OCI-LY7 (cell line): ENCODE results near the gene SERPINI1. TPM values are rescaled to one million over a fixed set of nuclear protein-coding genes. Genes with fewer than 3 reads are reported as not detected.

Source experiments
- BruUV-seq: library from RNA; stranded (reverse); fragments of 400-500 nt; replicated peaks from 2 replicates; lab custom pipeline; 2021; lab: Mats Ljungman, UMichigan
- CTCF ChIA-PET: fragments of 300-600 bp; sonication (Branson Sonifier 250); formaldehyde crosslinking; loops from one replicate; lab custom pipeline; 2022; ENCODE audit warnings: antibody characterized with exemption; ENCODE audit not compliant: unreplicated experiment; lab: Charles Lee
- POLR2A ChIA-PET: fragments of 300-600 bp; sonication (Branson Sonifier 250); formaldehyde crosslinking; loops from one replicate; lab custom pipeline; 2022; ENCODE audit warnings: antibody characterized with exemption; lab: Charles Lee
- DNase-seq: peaks from one replicate; pipeline ENCODE4 v3.0.0-alpha.2; 2015; ENCODE audit warnings: low spot score
- H2AFZ ChIP-seq: fragments of 200-600 bp; sonication (generic), shearing (Covaris generic); 2 replicates; pipeline ENCODE4 v1.6.1; 2014; ENCODE audit warnings: mild to moderate bottlenecking, antibody characterized with exemption, low read length, moderate library complexity
- H3K27ac ChIP-seq: fragments of 200-600 bp; sonication (generic); 2 replicates; pipeline ENCODE4 v1.5.1; 2014; ENCODE audit warnings: mixed run types, low read depth, mild to moderate bottlenecking, moderate library complexity, low read length, inconsistent platforms; ENCODE audit not compliant: poor library complexity, severe bottlenecking
- H3K36me3 ChIP-seq: fragments of 200-600 bp; sonication (generic); 2 replicates; pipeline ENCODE4 v1.6.1; 2014; ENCODE audit warnings: mild to moderate bottlenecking, antibody characterized with exemption, low read length, moderate library complexity, mixed read lengths; ENCODE audit not compliant: insufficient read depth
- H3K4me1 ChIP-seq: fragments of 200-600 bp; sonication (generic); 2 replicates; pipeline ENCODE4 v1.5.1; 2014; ENCODE audit warnings: mild to moderate bottlenecking, low read length; ENCODE audit not compliant: insufficient read depth, poor library complexity, severe bottlenecking
- H3K4me2 ChIP-seq: fragments of 200-600 bp; sonication (generic); 2 replicates; pipeline ENCODE4 v1.6.1; 2014; ENCODE audit warnings: mild to moderate bottlenecking, low read length
- H3K4me3 ChIP-seq: fragments of 200-600 bp; sonication (generic); 2 replicates; pipeline ENCODE4 v1.5.1; 2014; ENCODE audit warnings: mild to moderate bottlenecking, low read depth, low read length; ENCODE audit not compliant: poor library complexity, severe bottlenecking
- H3K79me2 ChIP-seq: fragments of 200-600 bp; sonication (generic); 2 replicates; pipeline ENCODE4 v1.6.1; 2016; ENCODE audit warnings: low read depth, mild to moderate bottlenecking, low read length, moderate library complexity, mixed read lengths; ENCODE audit not compliant: insufficient read depth
- H3K9me2 ChIP-seq: fragments of 200-600 bp; sonication (generic); 2 replicates; pipeline ENCODE4 v1.6.1; 2016; ENCODE audit warnings: mild to moderate bottlenecking, low read length, mixed read lengths; ENCODE audit not compliant: insufficient read depth
- H3K9me3 ChIP-seq: fragments of 200-600 bp; sonication (generic); 2 replicates; pipeline ENCODE4 v1.6.1; 2014; ENCODE audit warnings: mild to moderate bottlenecking, mixed run types, low read length, mixed read lengths
- H4K20me1 ChIP-seq: fragments of 200-600 bp; sonication (generic); 2 replicates; pipeline ENCODE4 v1.6.1; 2014; ENCODE audit warnings: mild to moderate bottlenecking, antibody characterized with exemption, low read length, moderate library complexity, mixed read lengths; ENCODE audit not compliant: insufficient read depth
- EZH2phosphoT487 ChIP-seq: fragments of 200-600 bp; sonication (generic); IDR thresholded peaks from 2 replicates; pipeline ENCODE4 v1.6.1; 2018; ENCODE audit warnings: low read depth, borderline replicate concordance, mild to moderate bottlenecking, mixed run types, antibody characterized with exemption, low read length, moderate library complexity, mixed read lengths
- intact Hi-C: fragments of 100-400 bp; cut with micrococcal nuclease; formaldehyde crosslinking; loops from one replicate; pipeline ENCODE4 v1.10.0; 2022; ENCODE audit not compliant: unreplicated experiment
- total RNA-seq, 2 experiments: library from RNA; depleted of rRNA in 1 of 2; stranded (reverse); fragments of >200 nt in 1 of 2; shearing (Covaris generic) in 1 of 2; gene quantifications; 2 replicates each; pipeline ENCODE4 v1.2.3, GENCODE V29; 2014 to 2022
- TF ChIP-seq, protein P1 (sequence below): fragments of 200-600 bp; sonication (generic); conservative IDR thresholded peaks from 2 replicates; pipeline ENCODE4 v1.5.1; 2014; ENCODE audit warnings: mild to moderate bottlenecking, antibody characterized with exemption, low read length, moderate library complexity, mixed read lengths

Gene SERPINI1
- total RNA-seq, 2 experiments from 2014 or later: 9.0 to 12.9 TPM

DNA sequence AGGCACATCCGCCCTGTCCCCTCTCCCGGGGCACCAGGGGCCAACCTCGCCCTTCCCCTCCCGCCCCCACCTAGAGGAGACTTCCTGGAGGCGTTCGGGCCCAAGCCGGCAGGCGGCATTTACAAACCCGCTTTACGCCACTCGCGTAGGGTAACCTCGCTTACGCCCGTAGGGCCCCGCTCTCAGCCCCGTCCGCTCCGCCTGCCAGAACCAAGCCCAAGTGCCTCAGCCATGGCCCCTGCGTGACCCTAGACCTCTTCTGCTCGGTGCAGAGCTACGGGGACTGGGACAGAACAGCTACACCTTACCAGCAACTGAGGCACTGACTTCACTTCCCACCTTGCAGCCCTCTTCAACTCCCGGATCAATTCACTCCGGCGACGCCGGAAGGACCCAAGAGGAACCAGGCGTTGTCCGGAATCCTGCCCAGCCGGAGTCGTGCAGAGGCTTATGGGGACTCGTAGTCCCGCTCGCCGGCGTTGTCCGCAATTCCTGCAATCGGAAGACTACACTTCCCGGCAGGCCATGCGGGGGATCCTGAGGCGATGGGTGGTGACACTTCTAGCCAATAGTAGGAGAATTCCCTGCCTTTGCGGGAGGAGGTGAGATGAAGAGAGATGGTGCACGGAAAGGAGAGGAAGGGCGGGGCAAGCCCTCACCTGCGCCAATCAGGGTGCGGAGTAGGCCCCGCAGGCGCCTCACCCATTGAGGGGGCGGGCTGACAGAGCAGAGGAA lies 856 bp upstream of the SERPINI1 start, which contains the start of gene PDCD10:
PDCD10 (minus strand) TSS at position 395 of the 735 bp plus-strand sequence. CDS start 14,735 bp downstream, outside the sequence.
- no peaks in the 10 kb centered on the region for H3K9me3 ChIP-seq
- peak within 1 kb of the TSS; percentile 95 for H3K4me2 ChIP-seq
- peaks cover 18% of the 10 kb centered on the region for H3K36me3 ChIP-seq
- H2AFZ ChIP-seq: peak within 1 kb of the TSS; percentile 72; the same call in 1 of the 2 replicates
- no peak for TF ChIP-seq EZH2phosphoT487
- TF ChIP-seq, protein P1, sequence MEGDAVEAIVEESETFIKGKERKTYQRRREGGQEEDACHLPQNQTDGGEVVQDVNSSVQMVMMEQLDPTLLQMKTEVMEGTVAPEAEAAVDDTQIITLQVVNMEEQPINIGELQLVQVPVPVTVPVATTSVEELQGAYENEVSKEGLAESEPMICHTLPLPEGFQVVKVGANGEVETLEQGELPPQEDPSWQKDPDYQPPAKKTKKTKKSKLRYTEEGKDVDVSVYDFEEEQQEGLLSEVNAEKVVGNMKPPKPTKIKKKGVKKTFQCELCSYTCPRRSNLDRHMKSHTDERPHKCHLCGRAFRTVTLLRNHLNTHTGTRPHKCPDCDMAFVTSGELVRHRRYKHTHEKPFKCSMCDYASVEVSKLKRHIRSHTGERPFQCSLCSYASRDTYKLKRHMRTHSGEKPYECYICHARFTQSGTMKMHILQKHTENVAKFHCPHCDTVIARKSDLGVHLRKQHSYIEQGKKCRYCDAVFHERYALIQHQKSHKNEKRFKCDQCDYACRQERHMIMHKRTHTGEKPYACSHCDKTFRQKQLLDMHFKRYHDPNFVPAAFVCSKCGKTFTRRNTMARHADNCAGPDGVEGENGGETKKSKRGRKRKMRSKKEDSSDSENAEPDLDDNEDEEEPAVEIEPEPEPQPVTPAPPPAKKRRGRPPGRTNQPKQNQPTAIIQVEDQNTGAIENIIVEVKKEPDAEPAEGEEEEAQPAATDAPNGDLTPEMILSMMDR: no peak
- BruUV-seq: no TSS peak
- H3K4me3 ChIP-seq: peak within 1 kb of the TSS; percentile 96
- H3K4me1 ChIP-seq: peaks cover 56% of the 10 kb centered on the region
- no peaks in the 10 kb centered on the region for H3K9me2 ChIP-seq
- peaks cover 87% of the 10 kb centered on the region for H3K79me2 ChIP-seq
- H4K20me1 ChIP-seq: peaks cover 42% of the 10 kb centered on the region
- peak within 1 kb of the TSS; percentile 93 for H3K27ac ChIP-seq
- peak; percentile 99 for DNase-seq
- ChIA-PET POLR2A (interaction anchor here (0.6 to 4.3 kb wide), 11 partner anchors 11 to 142 kb away, joined by 3 to 40 read pairs (median 4); no protein-coding TSS in a partner anchor), CTCF (interaction anchor here (0.7 kb wide), 1 partner anchor 29 kb away, joined by 3 read pairs; no protein-coding TSS in a partner anchor)
- intact Hi-C loops: loop anchor here (1.0 to 10.0 kb wide), 6 partner anchors 16 to 470 kb away; partner anchors contain the start of genes GOLIM4 and ZBBX

DNA sequence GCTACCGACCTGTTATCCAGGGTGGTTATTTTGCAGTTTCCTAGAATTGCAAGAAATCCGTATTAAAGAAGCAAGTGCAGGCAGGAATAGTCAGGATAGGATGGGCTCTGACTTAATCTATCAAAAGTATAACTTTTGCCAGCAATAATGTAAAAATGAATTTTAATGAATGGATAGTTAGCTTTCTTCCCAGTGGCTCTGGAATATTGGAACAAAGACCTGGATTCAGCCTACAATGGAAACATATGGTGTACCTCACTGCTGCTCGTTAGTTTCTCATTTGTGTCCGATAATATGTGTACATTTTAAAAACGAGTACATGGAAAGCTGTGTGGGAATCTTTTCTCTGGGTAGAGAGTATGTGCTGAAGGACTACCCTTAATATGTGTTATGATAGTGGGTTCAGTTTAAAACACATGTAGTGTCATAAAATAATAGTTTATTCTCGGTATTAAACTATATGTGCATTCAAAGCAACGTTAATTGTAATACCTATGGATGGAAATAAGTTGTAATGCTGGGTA lies 805 bp downstream of the SERPINI1 start:
- no peak for DNase-seq
- H3K27ac ChIP-seq: peak overlapping the region; percentile 93
- H3K4me3 ChIP-seq: peak overlapping the region; percentile 96
- H3K79me2 ChIP-seq: peaks cover 87% of the 10 kb centered on the region
- H4K20me1 ChIP-seq: peaks cover 34% of the 10 kb centered on the region
- no TSS peak for BruUV-seq
- ChIA-PET CTCF (interaction anchor here (0.7 kb wide), 1 partner anchor 38 kb away, joined by 4 read pairs; no protein-coding TSS in a partner anchor), POLR2A (interaction anchor here (0.7 to 4.3 kb wide), 13 partner anchors 9 to 343 kb away, joined by 3 to 40 read pairs (median 4); no protein-coding TSS in a partner anchor)
- H3K9me3 ChIP-seq: no peaks in the 10 kb centered on the region
- TF ChIP-seq EZH2phosphoT487: no peak
- TF ChIP-seq, protein P1: no peak
- H3K4me1 ChIP-seq: peaks cover 56% of the 10 kb centered on the region
- H3K36me3 ChIP-seq: peaks cover 25% of the 10 kb centered on the region
- intact Hi-C loops: loop anchor here (5.0 to 10.0 kb wide), 2 partner anchors 354 to 468 kb away; partner anchors contain the start of gene ZBBX
- H2AFZ ChIP-seq: peak overlapping the region; percentile 72; the same call in 1 of the 2 replicates
- peak overlapping the region; percentile 94 for H3K4me2 ChIP-seq
- no peaks in the 10 kb centered on the region for H3K9me2 ChIP-seq
